SU-DHL-6 (cell line): ENCODE results near the gene ETV6.

Experiments
- H2AFZ ChIP-seq: fragments of 200-600 bp; sonication (generic); 2 replicates; pipeline ENCODE4 v1.6.1; 2014; ENCODE audit warnings: low read depth, mild to moderate bottlenecking, moderate library complexity, mixed read lengths, antibody characterized with exemption, low read length; ENCODE audit not compliant: severe bottlenecking
- H3F3A ChIP-seq: fragments of 200-600 bp; shearing (Covaris generic); 2 replicates; pipeline ENCODE4 v1.6.0; 2016; ENCODE audit warnings: antibody characterized with exemption, mild to moderate bottlenecking; ENCODE audit not compliant: insufficient read depth
- H3K27ac ChIP-seq: fragments of 200-600 bp; sonication (generic); 2 replicates; pipeline ENCODE4 v1.5.1; 2016; ENCODE audit warnings: low read depth, mild to moderate bottlenecking, low read length, moderate library complexity, mixed read lengths
- H3K27me3 ChIP-seq: fragments of 200-600 bp; sonication (generic), shearing (Covaris generic); 2 replicates; pipeline ENCODE4 v1.6.0; 2014; ENCODE audit warnings: mild to moderate bottlenecking, low read length
- H3K36me3 ChIP-seq: fragments of 200-600 bp; sonication (generic); 2 replicates; pipeline ENCODE4 v1.6.1; 2014; ENCODE audit warnings: mild to moderate bottlenecking, low read length, mixed read lengths
- H3K4me2 ChIP-seq: fragments of 300-600, 200-600 bp; shearing (Covaris generic), sonication (generic); 2 replicates; pipeline ENCODE4 v1.6.0; 2014; ENCODE audit warnings: low read length, low read depth, mild to moderate bottlenecking; ENCODE audit not compliant: poor library complexity, severe bottlenecking
- H3K4me3 ChIP-seq: fragments of 200-600 bp; sonication (generic); 2 replicates; pipeline ENCODE4 v1.5.1; 2014; ENCODE audit warnings: antibody characterized with exemption, low read length, mild to moderate bottlenecking, mixed read lengths; ENCODE audit not compliant: insufficient read depth, poor library complexity, severe bottlenecking
- H3K79me2 ChIP-seq: fragments of 200-600 bp; sonication (generic); 2 replicates; pipeline ENCODE4 v1.6.1; 2014; ENCODE audit warnings: mild to moderate bottlenecking, low read length, moderate library complexity; ENCODE audit not compliant: insufficient read depth
- H3K9ac ChIP-seq: fragments of 200-600 bp; sonication (generic); 2 replicates; pipeline ENCODE4 v1.7.0; 2014; ENCODE audit warnings: mild to moderate bottlenecking, low read length
- H3K9me2 ChIP-seq: fragments of 200-600 bp; sonication (generic); replicated peaks from 2 replicates; pipeline ENCODE4 v1.6.1; 2014; ENCODE audit warnings: low read length; ENCODE audit not compliant: insufficient read depth
- H3K9me3 ChIP-seq: fragments of 200-600 bp; sonication (generic); 2 replicates; pipeline ENCODE4 v1.6.1; 2014; ENCODE audit warnings: low read length, mixed read lengths; ENCODE audit not compliant: insufficient read depth
- H4K20me1 ChIP-seq: fragments of 200-600 bp; sonication (generic); 2 replicates; pipeline ENCODE4 v1.6.1; 2014; ENCODE audit warnings: low read depth, mild to moderate bottlenecking, antibody characterized with exemption, low read length, moderate library complexity, mixed read lengths
- EZH2phosphoT487 ChIP-seq: fragments of 200-600 bp; sonication (generic), shearing (Covaris generic); conservative IDR thresholded peaks from 2 replicates; pipeline ENCODE4 v1.6.1; 2018; ENCODE audit warnings: mild to moderate bottlenecking, antibody characterized with exemption, low read length, moderate library complexity, mixed read lengths
- TF ChIP-seq, protein P1 (sequence below): fragments of 200-600 bp; sonication (generic); IDR thresholded peaks from one replicate; pipeline ENCODE4 v1.5.1; 2017; ENCODE audit warnings: antibody characterized with exemption, mild to moderate bottlenecking, low read length, moderate library complexity; ENCODE audit not compliant: insufficient read depth, poor library complexity, severe bottlenecking

The ETV6 gene

DNA sequence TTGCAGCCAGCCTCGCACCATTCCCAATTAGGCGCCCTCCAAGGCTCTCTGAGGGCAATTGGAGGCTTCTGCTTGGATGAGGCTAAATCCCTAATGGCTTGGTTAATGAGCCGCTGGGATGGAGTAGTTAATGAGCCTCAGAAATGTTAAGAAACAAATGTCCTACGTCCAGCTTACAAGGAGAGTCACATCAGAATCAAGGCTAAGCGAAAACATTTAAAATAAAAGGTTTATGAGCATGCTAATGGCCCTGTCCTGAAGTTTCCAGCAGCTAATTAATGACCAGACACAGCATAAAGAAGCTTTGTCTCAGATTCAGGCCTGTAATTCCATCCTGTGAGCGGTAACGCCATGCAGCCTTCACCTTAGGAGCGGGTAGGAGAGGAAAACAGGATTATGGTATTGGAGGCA, 220.6 kb downstream of the ETV6 start:
- H3K79me2 ChIP-seq, result no peaks in the 10 kb centered on the region

DNA sequence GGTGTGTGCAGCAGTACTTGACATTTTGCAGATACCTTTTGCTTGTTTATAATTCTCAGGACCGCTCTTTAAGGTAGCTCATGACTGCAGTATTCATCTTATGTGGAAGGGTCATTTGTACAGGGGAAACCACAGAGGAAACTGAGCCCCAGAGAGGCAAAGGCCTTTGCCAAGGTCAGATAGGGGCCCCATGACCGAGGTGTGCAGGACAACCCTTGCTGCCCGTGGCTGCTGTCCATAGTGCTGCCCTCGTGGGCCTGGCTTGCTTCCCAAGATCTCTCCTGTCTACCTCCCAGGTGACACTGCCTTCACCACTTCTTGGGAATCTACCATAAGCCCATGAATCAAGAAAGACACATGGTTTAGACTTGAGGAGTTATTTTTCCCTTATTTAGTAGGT, 222.6 kb downstream of the ETV6 start:
- no peaks in the 10 kb centered on the region for H3F3A ChIP-seq
- H3K9me2 ChIP-seq, result no peaks in the 10 kb centered on the region
- no peak overlapping the region for H2AFZ ChIP-seq
- H3K4me3 ChIP-seq, result no peak overlapping the region
- TF ChIP-seq EZH2phosphoT487, result no peak
- no peaks in the 10 kb centered on the region for H4K20me1 ChIP-seq
- no peaks in the 10 kb centered on the region for H3K27me3 ChIP-seq
- H3K9ac ChIP-seq, result no peak overlapping the region
- no peaks in the 10 kb centered on the region for H3K9me3 ChIP-seq
- no peaks in the 10 kb centered on the region for H3K36me3 ChIP-seq
- no peak overlapping the region for H3K4me2 ChIP-seq
- no peaks in the 10 kb centered on the region for H3K79me2 ChIP-seq
- no peak overlapping the region for H3K27ac ChIP-seq

More for the DNA sequence above, 220.6 kb downstream of the ETV6 start:
- H3K27ac ChIP-seq, result no peak overlapping the region
- H3K4me3 ChIP-seq, result no peak overlapping the region
- H3F3A ChIP-seq, result no peaks in the 10 kb centered on the region
- H3K9me2 ChIP-seq, result no peaks in the 10 kb centered on the region
- H3K9me3 ChIP-seq, result no peaks in the 10 kb centered on the region
- H3K36me3 ChIP-seq, result no peaks in the 10 kb centered on the region
- no peak overlapping the region for H2AFZ ChIP-seq
- H3K4me2 ChIP-seq, result no peak overlapping the region
- TF ChIP-seq EZH2phosphoT487, result no peak
- TF ChIP-seq, protein P1, sequence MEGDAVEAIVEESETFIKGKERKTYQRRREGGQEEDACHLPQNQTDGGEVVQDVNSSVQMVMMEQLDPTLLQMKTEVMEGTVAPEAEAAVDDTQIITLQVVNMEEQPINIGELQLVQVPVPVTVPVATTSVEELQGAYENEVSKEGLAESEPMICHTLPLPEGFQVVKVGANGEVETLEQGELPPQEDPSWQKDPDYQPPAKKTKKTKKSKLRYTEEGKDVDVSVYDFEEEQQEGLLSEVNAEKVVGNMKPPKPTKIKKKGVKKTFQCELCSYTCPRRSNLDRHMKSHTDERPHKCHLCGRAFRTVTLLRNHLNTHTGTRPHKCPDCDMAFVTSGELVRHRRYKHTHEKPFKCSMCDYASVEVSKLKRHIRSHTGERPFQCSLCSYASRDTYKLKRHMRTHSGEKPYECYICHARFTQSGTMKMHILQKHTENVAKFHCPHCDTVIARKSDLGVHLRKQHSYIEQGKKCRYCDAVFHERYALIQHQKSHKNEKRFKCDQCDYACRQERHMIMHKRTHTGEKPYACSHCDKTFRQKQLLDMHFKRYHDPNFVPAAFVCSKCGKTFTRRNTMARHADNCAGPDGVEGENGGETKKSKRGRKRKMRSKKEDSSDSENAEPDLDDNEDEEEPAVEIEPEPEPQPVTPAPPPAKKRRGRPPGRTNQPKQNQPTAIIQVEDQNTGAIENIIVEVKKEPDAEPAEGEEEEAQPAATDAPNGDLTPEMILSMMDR, result no peak
- no peaks in the 10 kb centered on the region for H4K20me1 ChIP-seq
- no peak overlapping the region for H3K9ac ChIP-seq
- no peaks in the 10 kb centered on the region for H3K27me3 ChIP-seq

DNA sequence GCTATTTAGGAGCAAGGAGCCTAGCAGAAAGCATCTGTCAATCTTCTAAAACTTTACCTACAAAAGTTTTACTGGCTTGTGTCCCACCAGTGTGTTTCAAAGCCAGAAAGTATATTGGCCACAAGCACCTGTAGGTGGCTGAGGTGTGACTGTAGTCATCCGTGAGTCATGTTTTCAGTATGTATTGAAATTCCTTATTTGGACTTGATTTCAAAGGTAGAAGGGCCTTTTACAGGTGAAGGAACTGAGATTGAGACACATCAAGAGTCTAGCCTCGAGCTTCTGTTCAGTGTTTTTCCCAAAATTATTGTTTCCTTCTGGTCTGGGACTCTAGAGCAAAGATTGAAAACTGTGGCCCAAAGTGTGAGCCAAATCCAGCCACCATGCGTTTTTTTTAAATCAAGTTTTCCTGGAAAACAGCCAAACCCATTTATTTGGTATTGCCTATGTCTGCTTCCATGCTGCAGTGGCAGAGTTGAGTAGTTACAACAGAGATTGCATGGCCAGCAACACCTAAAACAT, 226.0 kb downstream of the ETV6 start:
- H3K36me3 ChIP-seq, result no peaks in the 10 kb centered on the region
- no peaks in the 10 kb centered on the region for H4K20me1 ChIP-seq
- no peak overlapping the region for H3K9ac ChIP-seq
- no peaks in the 10 kb centered on the region for H3K79me2 ChIP-seq
- H3K4me2 ChIP-seq, result no peak overlapping the region
- H3K27ac ChIP-seq, result no peak overlapping the region
- H3K9me2 ChIP-seq, result no peaks in the 10 kb centered on the region
- no peaks in the 10 kb centered on the region for H3K27me3 ChIP-seq
- H3K4me3 ChIP-seq, result no peak overlapping the region
- H3F3A ChIP-seq, result no peaks in the 10 kb centered on the region
- H2AFZ ChIP-seq, result no peak overlapping the region
- TF ChIP-seq, protein P1, result no peak
- TF ChIP-seq EZH2phosphoT487, result no peak
- H3K9me3 ChIP-seq, result no peaks in the 10 kb centered on the region

DNA sequence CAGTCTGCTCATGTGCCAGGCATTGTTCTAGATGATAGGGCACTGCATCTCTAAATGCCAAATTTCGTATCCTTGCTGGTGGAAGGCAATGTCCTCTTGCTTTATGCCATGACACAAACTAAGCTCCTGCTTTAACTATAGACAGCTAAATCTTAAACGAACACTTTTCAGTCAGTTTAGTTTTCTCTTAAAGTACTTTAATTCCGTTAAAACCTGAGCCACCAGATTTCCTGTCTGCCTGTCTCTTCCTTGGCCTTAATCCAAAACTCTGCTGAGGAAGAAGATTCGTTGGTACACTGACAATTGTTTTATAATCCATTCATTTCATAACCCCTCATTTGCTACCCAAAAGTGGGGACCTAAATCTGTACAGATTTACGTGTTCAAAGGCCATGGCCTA, 226.8 kb downstream of the ETV6 start:
- Histone ChIP-seq H3K9ac (no peak overlapping the region), H3K36me3 (no peaks in the 10 kb centered on the region), H3K27me3 (no peaks in the 10 kb centered on the region), H4K20me1 (no peaks in the 10 kb centered on the region), H3K27ac (no peak overlapping the region), H3K4me3 (no peak overlapping the region), H2AFZ (no peak overlapping the region), H3K79me2 (no peaks in the 10 kb centered on the region), H3K4me2 (no peak overlapping the region), H3F3A (no peaks in the 10 kb centered on the region), H3K9me3 (no peaks in the 10 kb centered on the region), H3K9me2 (no peaks in the 10 kb centered on the region)
- no peak for TF ChIP-seq EZH2phosphoT487
- TF ChIP-seq, protein P1, result no peak
